Posterior cingulate gyrus (tissue), 11 donors: ENCODE data around the gene RXFP4.
"Not testable (repeated sequence)": the region's sequence is repeated elsewhere in the genome, so short reads cannot be mapped to it uniquely, and the experiment has no call there.

Experiments
- DNase-seq, 10 donors: peaks; one replicate each; pipeline versions ENCODE4 v3.0.0 to v3.0.0-alpha.2; 2020 to 2021; ENCODE audit warnings: mixed read lengths in 3 of 10
- intact Hi-C: fragments of 100-400 bp; cut with DNase I; formaldehyde crosslinking; loops from one replicate; pipeline ENCODE4 v1.15.1; 2023

The RXFP4 gene

DNA sequence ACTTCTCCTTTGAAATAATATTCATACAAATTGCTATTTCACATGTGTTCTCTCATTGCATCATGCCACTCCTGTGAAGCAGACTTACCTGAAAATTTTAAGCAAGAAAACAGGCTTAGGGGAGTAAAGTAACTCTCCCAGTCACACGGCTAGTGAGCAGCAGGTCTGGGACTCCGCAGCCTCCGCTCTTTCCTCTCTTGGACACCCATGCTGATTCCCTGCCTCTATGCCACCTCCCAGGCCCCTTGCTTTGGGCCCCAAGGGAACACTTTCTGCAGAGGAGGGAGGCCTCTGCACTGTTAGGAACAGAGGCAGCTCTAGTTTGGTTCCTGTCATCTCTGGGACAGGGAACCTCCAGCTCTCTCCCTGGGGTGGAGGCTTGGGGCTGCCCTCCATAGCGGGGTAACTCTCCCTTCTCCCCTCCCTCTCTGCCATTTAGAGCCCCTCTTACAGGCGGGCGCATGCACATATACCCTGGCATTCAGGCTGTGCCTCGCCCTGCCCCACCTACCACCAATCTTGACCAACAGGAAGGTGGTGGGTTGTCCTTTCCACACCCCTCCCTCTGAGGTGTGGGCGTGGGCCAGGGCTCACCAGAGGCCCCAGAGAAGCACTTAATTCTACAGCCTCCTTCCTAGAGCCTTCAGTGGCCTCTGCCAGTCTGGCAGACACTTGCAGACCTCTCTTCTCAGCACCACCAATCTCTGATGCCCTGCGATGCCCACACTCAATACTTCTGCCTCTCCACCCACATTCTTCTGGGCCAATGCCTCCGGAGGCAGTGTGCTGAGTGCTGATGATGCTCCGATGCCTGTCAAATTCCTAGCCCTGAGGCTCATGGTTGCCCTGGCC, at the start of gene RXFP4:
Gene RXFP4 (plus strand): TSS at position 646 of the 852 bp plus-strand sequence. CDS start 72 bp downstream, at position 718.
- no peak for DNase-seq
- intact Hi-C loops = no loop called here

- intact Hi-C loops = no loop called here
- no peak for DNase-seq
Observed at GRCh38 chr1:155892796-155893195, 48.6 kb upstream of the RXFP4 start.

DNA sequence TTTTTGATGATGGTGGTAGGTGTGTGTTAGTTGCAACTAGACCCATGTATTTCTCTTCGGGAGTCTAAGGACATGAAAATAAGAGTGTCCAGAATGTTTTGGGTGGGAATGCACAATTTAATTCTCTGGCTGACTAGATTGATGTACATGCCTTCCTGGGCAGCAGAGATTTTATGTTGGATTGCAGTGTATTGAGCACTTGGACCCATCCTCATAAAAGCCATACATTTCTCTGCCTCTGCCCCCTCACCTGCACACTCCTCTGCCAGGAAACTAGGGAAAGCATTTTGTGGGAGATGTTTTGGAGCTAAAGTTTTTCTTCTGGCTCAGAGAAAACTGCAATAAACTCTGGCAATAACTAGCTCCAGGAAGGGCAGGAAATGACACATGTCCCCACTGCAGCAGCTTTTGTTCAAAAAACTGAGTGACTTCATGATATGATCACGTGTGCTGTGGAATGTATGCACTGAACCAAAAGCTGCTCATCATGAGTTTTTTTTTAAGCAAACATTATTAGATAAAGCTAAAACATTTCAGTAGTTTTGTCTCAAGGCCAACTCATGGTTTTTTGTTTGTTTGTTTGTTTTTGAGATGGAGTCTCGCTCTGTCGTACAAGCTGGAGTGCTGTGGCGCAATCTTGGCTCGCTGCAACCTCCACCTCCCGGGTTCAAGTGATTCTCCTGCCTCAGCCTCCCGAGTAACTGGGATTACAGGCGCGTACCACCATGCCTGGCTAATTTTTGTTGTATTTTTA, 47.9 kb upstream of the RXFP4 start:
- DNase-seq = peak in 1 of 10 donors; percentile 57

DNA sequence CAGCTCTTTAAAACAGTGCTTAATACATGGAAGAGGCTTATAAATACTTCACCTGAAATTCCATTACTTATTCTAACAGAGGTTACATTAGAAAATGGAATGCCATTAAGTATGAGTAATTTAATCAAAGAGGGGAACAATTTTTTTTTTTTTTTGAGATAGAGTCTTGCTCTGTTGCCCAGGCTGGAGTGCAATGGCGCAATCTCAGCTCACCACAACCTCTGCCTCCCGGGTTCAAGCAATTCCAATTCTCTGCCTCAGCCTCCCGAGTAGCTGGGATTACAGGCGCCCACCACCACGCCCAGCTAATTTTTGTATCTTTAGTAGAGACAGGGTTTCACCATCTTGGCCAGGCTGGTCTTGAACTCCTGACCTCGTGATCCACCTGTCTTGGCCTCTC, 45.8 kb upstream of the RXFP4 start:
- DNase-seq, intact Hi-C loops: not testable (repeated sequence)

More for the DNA sequence above, 47.9 kb upstream of the RXFP4 start:
- intact Hi-C loops = no loop called here

DNA sequence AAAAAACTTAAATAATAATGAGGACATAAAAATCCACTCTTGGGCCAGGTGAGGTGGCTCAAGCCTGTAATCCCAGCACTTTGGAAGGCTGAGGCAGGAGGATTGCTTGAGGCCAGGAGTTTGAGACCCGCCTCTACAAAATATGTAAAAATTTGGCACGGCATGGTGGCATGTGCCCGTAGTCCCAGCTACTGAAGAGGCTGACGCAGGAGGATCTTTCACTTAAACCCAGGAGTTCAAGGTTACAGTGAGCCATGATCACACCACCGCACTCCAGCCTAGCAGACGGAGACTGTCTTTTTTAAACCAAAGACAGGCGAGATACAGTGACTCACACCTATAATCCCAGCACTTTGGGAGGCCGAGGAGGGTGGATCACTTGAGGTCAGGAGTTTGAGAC, 45.0 kb upstream of the RXFP4 start:
- DNase-seq, intact Hi-C loops: not testable (repeated sequence)

GRCh38 chr1:155897746-155898145, 43.7 kb upstream of the RXFP4 start:
- intact Hi-C loops = no loop called here
- no peak for DNase-seq

DNA sequence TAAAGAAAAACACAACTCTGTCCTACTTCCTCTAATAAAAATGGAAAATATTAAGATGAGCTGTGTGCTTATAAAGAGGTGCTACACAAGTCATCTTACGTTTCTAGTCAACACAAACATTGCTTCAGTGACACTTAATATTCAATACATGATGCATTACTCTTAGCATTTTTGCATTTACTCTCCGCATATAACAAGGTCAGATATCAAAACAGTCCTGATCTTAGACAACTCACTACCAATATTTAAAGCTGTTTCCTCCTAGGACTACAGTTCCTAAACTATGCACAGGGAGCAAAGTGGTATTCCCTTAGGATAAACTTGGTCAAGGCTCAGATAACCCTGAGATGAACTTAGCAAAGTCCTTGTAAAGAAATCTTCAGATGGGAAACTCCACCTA, 42.5 kb upstream of the RXFP4 start:
- DNase-seq = no peak
- intact Hi-C loops = no loop called here

GRCh38 chr1:155899683-155900082, 41.8 kb upstream of the RXFP4 start:
- DNase-seq = no peak
- intact Hi-C loops = no loop called here

DNA sequence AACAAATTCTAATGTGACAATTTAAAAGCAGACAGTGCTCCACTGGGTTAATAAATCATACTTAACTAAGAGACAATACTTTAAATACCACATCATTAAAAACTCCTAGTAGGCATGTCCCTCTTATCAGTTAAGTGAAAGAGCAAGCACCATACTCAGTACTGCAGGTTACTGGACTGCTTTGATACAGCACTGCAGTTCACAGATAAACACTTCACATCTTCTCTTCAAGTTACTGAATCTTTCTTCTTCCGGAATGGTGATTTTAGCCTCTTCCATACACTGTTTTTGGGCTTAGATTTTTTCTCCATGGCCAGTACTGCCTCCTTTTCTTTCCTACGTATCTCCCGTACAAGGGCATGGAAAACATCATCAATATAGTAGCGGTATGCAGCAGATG, 41.3 kb upstream of the RXFP4 start:
- no peak for DNase-seq
- intact Hi-C loops = no loop called here

DNA sequence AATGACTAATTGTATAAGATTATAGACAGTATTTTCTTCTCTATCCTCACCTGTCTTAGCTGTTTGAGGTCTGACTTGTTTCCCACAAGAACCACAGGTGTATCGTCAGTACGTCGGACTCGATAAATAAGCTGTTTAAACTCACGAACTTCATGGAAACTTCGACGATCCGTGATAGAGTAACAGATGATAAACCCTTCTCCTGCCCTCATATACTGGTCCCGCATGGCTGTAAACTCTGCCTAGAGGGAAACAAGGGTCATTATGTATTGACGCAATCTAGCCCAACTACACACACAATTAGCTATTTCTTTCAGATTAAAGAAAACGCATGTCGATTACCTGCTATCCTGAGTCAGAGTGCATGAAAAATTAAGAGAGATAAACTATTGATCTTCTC, 37.2 kb upstream of the RXFP4 start:
- DNase-seq = no peak
- intact Hi-C loops = no loop called here

GRCh38 chr1:155909894-155910293, 31.5 kb upstream of the RXFP4 start:
- intact Hi-C loops = loop anchor here (2.0 kb wide), 1 partner anchor 53 kb away; the partner anchor contains the start of gene GON4L
- no peak for DNase-seq

- intact Hi-C loops = loop anchor here (2.0 kb wide), 1 partner anchor 54 kb away; the partner anchor contains the start of gene GON4L
- DNase-seq = peak in 3 of 10 donors; percentile 16 to 81 (median 71)
Observed at GRCh38 chr1:155910621-155911121, 30.8 kb upstream of the RXFP4 start.

DNA sequence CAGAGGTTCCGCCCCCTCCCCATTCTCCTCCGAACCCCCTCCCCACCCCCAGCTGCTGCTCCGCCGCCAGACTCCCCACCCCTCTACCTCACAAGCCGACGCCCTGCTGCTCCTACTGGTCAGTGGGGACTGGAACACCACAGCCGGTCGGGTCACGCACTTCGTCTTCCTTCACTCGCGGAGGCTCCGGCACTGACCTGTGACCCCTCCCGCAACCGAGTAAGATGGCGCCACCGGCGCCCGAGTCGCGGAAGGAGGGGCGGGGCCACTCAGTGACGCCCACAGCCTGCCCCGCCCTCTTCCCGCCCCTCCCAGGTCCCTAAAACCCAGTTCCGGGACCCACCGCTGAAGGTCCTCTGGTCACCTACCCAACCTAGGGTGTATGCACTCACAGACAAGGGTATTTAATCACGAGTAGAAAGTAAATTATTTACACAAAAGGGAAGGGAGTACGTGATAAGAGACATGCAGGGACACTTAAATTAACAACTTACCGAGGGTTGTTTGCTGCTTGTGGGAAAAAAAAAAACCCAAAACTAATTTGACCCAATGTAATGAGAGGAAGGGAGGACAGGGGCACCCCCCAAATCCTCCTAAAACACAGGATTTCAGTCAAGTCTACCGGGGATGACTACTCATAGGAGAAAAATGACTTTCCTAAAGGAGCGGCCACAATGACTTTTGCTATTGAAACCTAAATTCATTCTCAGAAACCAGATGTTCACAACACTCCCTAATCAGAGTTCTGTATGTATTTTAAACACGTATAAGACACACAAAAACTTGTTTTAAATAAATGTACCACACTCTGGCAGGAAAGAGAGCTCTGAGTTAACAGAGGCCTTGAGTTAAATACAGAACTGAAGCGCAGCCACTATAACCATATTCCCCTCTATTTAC, 30.0 kb upstream of the RXFP4 start, which contains the start of gene RIT1:
Gene RIT1 (minus strand): TSS at position 194 of the 900 bp plus-strand sequence. CDS start 588 bp downstream, outside the sequence.
- intact Hi-C loops = loop anchor here (2.0 kb wide), 1 partner anchor 55 kb away; the partner anchor contains the start of gene GON4L
- peak; percentile 66 to 97 (median 84) for DNase-seq

DNA sequence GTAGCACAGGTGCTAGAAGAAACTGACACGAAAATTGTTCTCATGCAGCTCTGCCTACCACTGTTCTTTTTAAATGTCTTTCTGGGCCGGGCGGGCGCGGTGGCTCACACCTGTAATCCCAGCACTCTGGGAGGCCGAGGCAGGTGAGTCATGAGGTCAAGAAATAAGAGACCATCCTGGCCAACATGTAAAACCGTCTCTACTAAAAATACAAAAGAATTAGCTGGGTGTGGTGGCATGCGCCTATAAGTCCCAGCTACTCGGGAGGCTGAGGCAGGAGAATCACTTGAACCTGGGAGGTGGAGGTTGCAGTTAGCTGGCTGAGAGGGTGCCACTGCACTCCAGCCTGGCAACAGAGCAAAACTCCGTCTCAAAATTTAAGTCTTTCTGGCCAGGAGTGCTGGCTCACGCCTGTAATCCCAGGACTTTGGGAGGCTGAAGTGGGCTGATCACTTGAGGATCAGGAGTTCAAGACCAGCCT, 29.3 kb upstream of the RXFP4 start:
- DNase-seq = peak in 1 of 10 donors; percentile 53
- intact Hi-C loops = no loop called here

DNA sequence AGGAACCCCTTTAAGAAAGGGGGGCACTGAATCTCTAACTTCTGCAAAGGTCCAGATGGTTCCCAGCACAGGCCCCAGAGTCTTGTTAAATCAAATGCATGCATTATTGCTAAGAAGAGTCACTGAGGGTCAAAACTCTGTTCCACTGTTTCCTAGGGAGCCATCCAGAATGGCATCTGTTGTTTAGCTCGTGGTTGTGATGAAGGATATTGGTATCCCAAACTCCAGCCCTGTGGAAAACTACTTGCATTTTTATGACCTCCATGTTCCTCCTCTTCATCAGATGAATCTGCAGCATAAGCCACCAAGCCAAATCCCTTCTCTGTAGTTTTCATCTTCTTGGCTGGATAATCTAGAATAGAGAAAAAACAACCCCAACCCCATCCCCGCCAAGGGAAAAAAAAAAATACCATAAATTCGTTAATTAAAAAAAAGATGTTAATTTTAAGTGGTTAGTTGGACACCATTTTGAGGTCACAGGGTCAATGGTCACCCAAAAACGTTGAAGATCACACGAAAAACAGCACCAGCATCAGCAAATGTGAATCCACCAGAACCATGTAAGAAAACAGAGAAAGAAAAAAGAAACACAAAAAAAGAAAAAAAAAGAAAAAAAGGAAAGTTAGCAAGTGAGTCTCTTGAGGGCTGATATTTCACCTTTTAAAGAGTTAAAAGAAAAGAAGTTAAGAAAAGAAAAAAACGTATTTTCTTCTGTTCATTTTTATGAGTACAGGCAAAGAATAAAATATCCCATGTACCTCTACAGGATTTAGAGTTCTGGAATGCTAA, 27.3 kb upstream of the RXFP4 start:
- intact Hi-C loops = no loop called here
- DNase-seq = no peak

GRCh38 chr1:155918660-155919059, 22.8 kb upstream of the RXFP4 start:
- intact Hi-C loops = no loop called here
- DNase-seq = no peak

- DNase-seq = no peak
- intact Hi-C loops = no loop called here
Observed at GRCh38 chr1:155919801-155920200, 21.6 kb upstream of the RXFP4 start.

DNA sequence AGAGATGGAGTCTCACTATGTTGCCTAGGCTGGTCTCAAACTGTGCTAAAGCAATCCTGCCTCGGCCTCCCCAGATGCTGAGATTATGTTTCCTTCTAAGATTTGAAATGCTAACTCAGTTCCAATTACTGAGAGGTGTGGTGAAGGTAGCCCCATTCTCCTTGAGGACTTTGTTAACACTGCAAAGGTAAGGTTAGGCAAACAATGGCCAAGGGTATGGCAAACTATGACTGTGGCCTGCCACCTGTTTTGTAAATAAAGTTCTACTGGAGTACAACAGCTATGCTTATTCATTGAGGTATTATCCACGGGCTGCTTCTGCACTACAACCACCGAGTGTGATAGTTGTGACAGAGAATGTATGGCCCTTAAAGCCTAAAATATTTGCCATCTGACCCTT, 20.7 kb upstream of the RXFP4 start:
- intact Hi-C loops = no loop called here
- no peak for DNase-seq

DNA sequence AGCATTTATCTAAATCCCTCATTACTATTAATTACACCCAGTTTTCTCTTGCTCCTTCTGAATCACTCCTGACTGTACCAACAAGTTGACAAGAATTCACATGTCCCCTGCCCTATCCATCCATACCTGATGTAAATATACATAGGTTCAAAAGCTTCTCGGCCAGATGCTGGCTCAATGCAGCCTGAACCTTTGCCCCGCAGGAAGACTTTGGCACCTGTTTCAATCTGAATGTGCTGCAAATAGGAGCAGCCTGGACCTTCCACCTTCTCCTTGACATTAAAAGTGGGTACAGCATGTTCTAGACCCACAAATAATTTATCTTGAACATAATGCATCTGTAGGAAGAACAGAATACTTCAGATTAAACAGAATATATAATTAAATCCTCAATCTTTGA, 15.9 kb upstream of the RXFP4 start:
- DNase-seq = no peak
- intact Hi-C loops = no loop called here
